GM12891 (cell line): ENCODE measurements around the gene STEAP3.

Source experiments
- POLR2A ChIP-seq: IDR thresholded peaks from 2 replicates; pipeline ENCODE4 v1.6.1; 2011; ENCODE audit warnings: low read depth, low read length, control low read depth
- POLR2AphosphoS5 ChIP-seq: IDR thresholded peaks from 2 replicates; pipeline ENCODE4 v1.6.1; 2011; ENCODE audit warnings: low read depth, low read length, control low read depth
- TAF1 ChIP-seq: IDR thresholded peaks from 2 replicates; pipeline ENCODE4 v1.6.1; 2011; ENCODE audit warnings: low read depth, low read length, control low read depth

DNA sequence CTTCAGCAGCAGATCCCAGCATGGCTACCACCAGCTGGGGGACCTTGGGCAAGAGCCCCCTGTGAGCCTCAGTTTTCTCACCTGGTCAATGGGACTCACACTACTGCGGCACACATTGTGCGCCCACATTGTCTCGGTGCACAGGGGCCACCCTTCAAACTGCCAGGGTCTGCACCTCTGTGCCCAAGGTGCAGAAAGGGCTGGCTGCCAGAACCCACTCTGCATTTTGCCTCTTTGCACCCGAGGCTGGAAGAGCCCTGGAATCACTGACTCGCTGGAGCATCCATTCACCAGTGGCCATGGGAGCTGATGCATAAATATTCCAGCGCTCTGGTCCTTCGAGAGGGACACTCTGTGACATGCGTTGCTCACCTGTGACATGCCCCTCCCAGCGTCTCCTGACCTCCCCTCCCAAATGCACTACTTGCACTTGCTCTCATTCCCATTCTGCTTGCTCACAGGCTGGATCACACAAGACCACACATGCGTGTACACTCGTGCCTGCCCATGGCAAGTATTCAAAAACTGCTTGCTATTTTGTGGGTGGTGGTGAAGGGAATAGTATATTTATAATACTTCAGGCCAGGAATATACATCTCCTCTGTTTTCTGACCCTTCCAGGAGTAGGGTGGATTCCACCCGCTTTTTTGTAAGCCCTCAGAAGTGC is 46.3 kb upstream of the STEAP3 start:
- no peak for TF ChIP-seq POLR2AphosphoS5
- TF ChIP-seq POLR2A: no peak
- TF ChIP-seq TAF1: no peak
